H1 (cell line): ENCODE data around the gene AK2. TPM values are rescaled to one million over a fixed set of nuclear protein-coding genes. Genes with fewer than 3 reads are reported as not detected.

Experiments
- CTCF ChIA-PET: fragments of 300-600 bp; sonication (Branson Sonifier 250); formaldehyde crosslinking; loops from one replicate; lab custom pipeline; 2021; ENCODE audit not compliant: partially characterized antibody; lab: Charles Lee
- POLR2A ChIA-PET: fragments of 300-600 bp; sonication (Branson Sonifier 250); formaldehyde crosslinking; loops from one replicate; lab custom pipeline; 2021; ENCODE audit warnings: inconsistent platforms; ENCODE audit not compliant: partially characterized antibody; lab: Charles Lee
- DNase-seq, 2 experiments: peaks; one replicate each; pipeline versions ENCODE4 v3.0.0 to v3.0.0-alpha.2; 2010 to 2022; ENCODE audit warnings: low spot score in 2 of 2, low read depth in 1 of 2, mixed read lengths in 1 of 2
- FAIRE-seq: peaks from 2 replicates; lab custom pipeline; 2011; peaks lifted over from hg19 to GRCh38; lab: Jason Lieb, UNC
- H2AFZ ChIP-seq: 2 replicates; pipeline ENCODE4 v1.8.1; 2012; ENCODE audit warnings: low read length, inconsistent platforms
- H2AK5ac ChIP-seq: 2 replicates; pipeline ENCODE4 v1.6.1; 2013; ENCODE audit warnings: low read depth, low read length
- H2BK120ac ChIP-seq: replicated peaks from 2 replicates; pipeline ENCODE3; 2013; ENCODE audit warnings: low read depth, low read length, inconsistent platforms
- H2BK12ac ChIP-seq: 2 replicates; pipeline ENCODE4 v1.6.1; 2013; ENCODE audit warnings: low read depth, low read length
- H2BK15ac ChIP-seq: 2 replicates; pipeline ENCODE4 v1.6.1; 2013; ENCODE audit warnings: low read length
- H2BK20ac ChIP-seq: 2 replicates; pipeline ENCODE4 v1.6.1; 2013; ENCODE audit warnings: low read length
- H2BK5ac ChIP-seq: 2 replicates; pipeline ENCODE4 v1.6.1; 2013; ENCODE audit warnings: low read depth, low read length
- H3K14ac ChIP-seq: 2 replicates; pipeline ENCODE4 v1.6.1; 2013; ENCODE audit warnings: inconsistent platforms; ENCODE audit not compliant: insufficient read length
- H3K18ac ChIP-seq: 2 replicates; pipeline ENCODE4 v1.6.1; 2013; ENCODE audit warnings: low read length; ENCODE audit errors: extremely low read depth
- H3K23ac ChIP-seq: 2 replicates; pipeline ENCODE4 v1.6.1; 2013; ENCODE audit warnings: inconsistent platforms; ENCODE audit not compliant: insufficient read length
- H3K23me2 ChIP-seq: 2 replicates; pipeline ENCODE4 v1.6.1; 2013; ENCODE audit warnings: low read depth, low read length
- H3K27ac ChIP-seq: 2 replicates; pipeline ENCODE4 v1.6.1; 2011; ENCODE audit warnings: low read depth, low read length, inconsistent platforms
- H3K27me3 ChIP-seq, 4 experiments: replicated peaks in 1 of 4; 1 replicate in 1 of 4; 2 replicates in 3 of 4; pipeline versions ENCODE4 v1.6.1 to v1.8.1; 2011 to 2013; ENCODE audit warnings: low read length in 3 of 4, mild to moderate bottlenecking in 3 of 4, inconsistent platforms in 2 of 4, mixed read lengths in 2 of 4, moderate library complexity in 1 of 4; ENCODE audit not compliant: control insufficient read depth in 3 of 4, insufficient read depth in 3 of 4; ENCODE audit errors: extremely low read depth in 1 of 4
- H3K36me3 ChIP-seq, 4 experiments: 2 replicates each; pipeline versions ENCODE4 v1.6.1 to v1.8.1; 2011 to 2013; ENCODE audit warnings: mild to moderate bottlenecking in 4 of 4, low read length in 3 of 4, moderate library complexity in 2 of 4, control low read depth in 1 of 4, inconsistent platforms in 1 of 4; ENCODE audit not compliant: insufficient read depth in 4 of 4, control insufficient read depth in 2 of 4
- H3K4ac ChIP-seq: replicated peaks from 2 replicates; pipeline ENCODE3; 2013; ENCODE audit warnings: low read length, low read depth, mixed read lengths, inconsistent platforms; ENCODE audit not compliant: insufficient read length
- H3K4me1 ChIP-seq, 4 experiments: replicated peaks in 1 of 4; 1 replicate in 1 of 4; 2 replicates in 3 of 4; pipeline versions ENCODE4 v1.6.1 to v1.8.1; 2011 to 2013; ENCODE audit warnings: low read length in 3 of 4, inconsistent platforms in 2 of 4, mixed read lengths in 1 of 4; ENCODE audit not compliant: insufficient read depth in 4 of 4, control insufficient read depth in 3 of 4
- H3K4me2 ChIP-seq, 2 experiments: 2 replicates each; pipeline versions ENCODE4 v1.6.1 to v1.8.1; 2011 to 2013; ENCODE audit warnings: low read depth in 2 of 2, low read length in 2 of 2, control low read depth in 1 of 2, inconsistent platforms in 1 of 2, mild to moderate bottlenecking in 1 of 2; ENCODE audit not compliant: insufficient read depth in 1 of 2
- H3K4me3 ChIP-seq, 4 experiments: fragments of 200-600, 300-600 bp in 1 of 4; sonication (generic), shearing (Covaris generic), sonication (Bioruptor Twin) in 1 of 4; 2 replicates each; pipeline versions ENCODE4 v1.5.1 to v1.8.1; 2011 to 2016; ENCODE audit warnings: low read length in 4 of 4, low read depth in 3 of 4, control low read depth in 2 of 4, inconsistent platforms in 2 of 4, mild to moderate bottlenecking in 2 of 4, mixed read lengths in 1 of 4, moderate library complexity in 1 of 4; ENCODE audit not compliant: insufficient read depth in 2 of 4; ENCODE audit errors: extremely low read depth in 1 of 4
- H3K56ac ChIP-seq: replicated peaks from 2 replicates; pipeline ENCODE3; 2013; ENCODE audit warnings: low read depth, mild to moderate bottlenecking, mixed read lengths, low read length, inconsistent platforms; ENCODE audit not compliant: insufficient read length
- H3K79me1 ChIP-seq: 2 replicates; pipeline ENCODE4 v1.6.1; 2013; ENCODE audit warnings: low read depth, low read length, control low read depth
- H3K79me2 ChIP-seq, 2 experiments: 2 replicates each; pipeline versions ENCODE4 v1.6.1 to v1.8.1; 2012 to 2013; ENCODE audit warnings: low read length in 2 of 2, mild to moderate bottlenecking in 2 of 2, inconsistent platforms in 1 of 2; ENCODE audit not compliant: insufficient read depth in 2 of 2, control insufficient read depth in 1 of 2
- H3K9ac ChIP-seq, 4 experiments: replicated peaks in 1 of 4; 1 replicate in 1 of 4; 2 replicates in 3 of 4; pipeline versions ENCODE4 v1.6.1 to v1.8.1; 2011 to 2013; ENCODE audit warnings: low read depth in 3 of 4, low read length in 3 of 4, control low read depth in 2 of 4, mild to moderate bottlenecking in 2 of 4, moderate library complexity in 2 of 4, inconsistent platforms in 1 of 4; ENCODE audit errors: extremely low read depth in 1 of 4
- H3K9me3 ChIP-seq, 2 experiments: 2 replicates each; pipeline versions ENCODE4 v1.6.1 to v1.8.1; 2012 to 2013; ENCODE audit warnings: mild to moderate bottlenecking in 2 of 2, moderate library complexity in 2 of 2, control low read depth in 1 of 2, inconsistent platforms in 1 of 2, low read depth in 1 of 2, low read length in 1 of 2, mixed read lengths in 1 of 2; ENCODE audit not compliant: insufficient read depth in 2 of 2
- H4K20me1 ChIP-seq, 2 experiments: replicated peaks in 1 of 2; 2 replicates each; pipeline versions ENCODE3 to v1.8.1; 2011 to 2013; ENCODE audit warnings: inconsistent platforms in 2 of 2, low read length in 2 of 2, mild to moderate bottlenecking in 1 of 2; ENCODE audit not compliant: insufficient read depth in 2 of 2, control insufficient read depth in 1 of 2
- H4K5ac ChIP-seq: 2 replicates; pipeline ENCODE4 v1.6.1; 2013; ENCODE audit warnings: low read length, low read depth, mixed read lengths, inconsistent platforms; ENCODE audit not compliant: insufficient read length
- H4K8ac ChIP-seq: 2 replicates; pipeline ENCODE4 v1.8.0; 2013; ENCODE audit warnings: mild to moderate bottlenecking, moderate library complexity, low read length, inconsistent platforms; ENCODE audit not compliant: insufficient read depth; ENCODE audit errors: extremely low read depth
- H4K91ac ChIP-seq: replicated peaks from 2 replicates; pipeline ENCODE3; 2013; ENCODE audit warnings: low read length, mixed read lengths, inconsistent platforms; ENCODE audit not compliant: insufficient read length
- ATF3 ChIP-seq: IDR thresholded peaks from 2 replicates; pipeline ENCODE4 v1.6.1; 2011; ENCODE audit warnings: low read depth, mild to moderate bottlenecking, low read length; ENCODE audit not compliant: insufficient read depth
- CHD1 ChIP-seq: IDR thresholded peaks from 2 replicates; pipeline ENCODE4 v1.6.1; 2012; ENCODE audit warnings: low read depth, low read length, improper control_type of control experiment
- EGR1 ChIP-seq: IDR thresholded peaks from 2 replicates; pipeline ENCODE4 v1.6.1; 2011; ENCODE audit warnings: low read depth, low read length, borderline replicate concordance
- EP300 ChIP-seq, 2 experiments: IDR thresholded peaks; 1 replicate in 1 of 2; 2 replicates in 1 of 2; pipeline ENCODE4 v1.6.1; 2011 to 2012; ENCODE audit warnings: low read depth in 2 of 2, low read length in 2 of 2, mild to moderate bottlenecking in 2 of 2, borderline replicate concordance in 1 of 2, inconsistent platforms in 1 of 2, moderate library complexity in 1 of 2
- PHF8 ChIP-seq: fragments of 200-600 bp; sonication (generic); conservative IDR thresholded peaks from 2 replicates; pipeline ENCODE4 v1.7.1; 2012; ENCODE audit warnings: low read depth, mild to moderate bottlenecking, inconsistent platforms, low read length, moderate library complexity
- RBBP5 ChIP-seq: IDR thresholded peaks from 2 replicates; pipeline ENCODE4 v1.7.1; 2012; ENCODE audit warnings: low read depth, mild to moderate bottlenecking, inconsistent platforms, low read length, moderate library complexity, borderline replicate concordance
- SAP30 ChIP-seq: fragments of 300-600 bp; sonication (generic); IDR thresholded peaks from 2 replicates; pipeline ENCODE4 v1.7.1; 2012; ENCODE audit warnings: low read length, moderate library complexity, mild to moderate bottlenecking, inconsistent platforms; ENCODE audit not compliant: insufficient read depth, insufficient replicate concordance
- SIX5 ChIP-seq: IDR thresholded peaks from 2 replicates; pipeline ENCODE4 v1.6.1; 2011; ENCODE audit warnings: mild to moderate bottlenecking, low read depth, low read length
- TAF7 ChIP-seq: optimal IDR thresholded peaks from 2 replicates; pipeline ENCODE3; 2011; ENCODE audit warnings: low read depth, mild to moderate bottlenecking, inconsistent platforms, low read length, moderate library complexity, borderline replicate concordance
- TBP ChIP-seq: IDR thresholded peaks from 2 replicates; pipeline ENCODE4 v1.6.1; 2011; ENCODE audit warnings: low read depth, low read length, improper control_type of control experiment
- TEAD4 ChIP-seq: IDR thresholded peaks from 2 replicates; pipeline ENCODE4 v1.6.1; 2012; ENCODE audit warnings: low read depth, low read length, inconsistent platforms, mixed read lengths
- WGBS, 2 experiments: shearing (Covaris generic) in 1 of 2; methylation state at CpG; one replicate each; pipeline versions ENCODE4 v1.1.6 to v1.1.7; 2013 to 2015; ENCODE audit warnings: low lambda C conversion rate in 2 of 2, mixed read lengths in 2 of 2, inconsistent platforms in 1 of 2, low coverage in 1 of 2, missing lambda C conversion rate in 1 of 2; ENCODE audit not compliant: insufficient replicate concordance in 2 of 2, insufficient coverage in 1 of 2, insufficient read length in 1 of 2; ENCODE audit errors: extremely low coverage in 1 of 2, missing lambda C conversion rate in 1 of 2; 5-methylcytosine and 5-hydroxymethylcytosine counted together
- polyA plus RNA-seq, 7 experiments: library from polyadenylated mRNA; depleted of rRNA in 3 of 7; stranded (reverse) in 5 of 7; unstranded in 2 of 7; fragments of >200 nt in 5 of 7; fragments of 200-250 nt in 2 of 7; gene quantifications; 1 replicate in 5 of 7; 2 replicates in 1 of 7; 4 replicates in 1 of 7; pipeline versions ENCODE4 v1.2.1 to v1.2.3, GENCODE V29; 2011 to 2013; ENCODE audit warnings: missing spikeins in 2 of 7, mixed read lengths in 2 of 7
- total RNA-seq: library from RNA; stranded (reverse); fragmentation: NEBNext Ultra II Directional; extraction: Animal tissue kit (Norgen Biotek cat#: 25700); gene quantifications from 2 replicates; pipeline ENCODE4 v1.2.1, GENCODE V29; 2021

Gene AK2
- total and polyA plus RNA-seq, 2 of the 8 experiments (the other 6 are each of a cell fraction or from before 2014, with no cell fraction given) = 92.3 to 137 TPM

DNA sequence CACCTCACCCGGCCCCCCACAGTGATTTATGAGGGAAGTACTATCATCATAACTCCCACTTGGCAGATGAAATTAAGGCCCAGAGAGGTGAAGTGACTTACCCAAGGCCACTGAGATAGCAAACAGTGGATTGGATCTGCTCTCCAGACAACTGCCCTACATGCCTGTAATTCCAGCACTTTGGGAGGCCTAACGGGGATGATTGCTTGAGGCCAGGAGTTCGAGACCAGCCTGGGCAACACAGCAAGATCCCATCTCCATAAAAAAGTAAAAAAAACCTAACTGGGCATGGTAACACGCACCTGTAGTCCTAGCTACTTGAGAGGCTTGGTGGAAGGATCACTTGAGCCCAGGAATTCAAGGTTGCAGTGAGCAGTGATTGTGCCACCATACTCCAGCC, 57.8 kb downstream of the AK2 start:
- H2BK20ac ChIP-seq = no peak overlapping the region
- TF ChIP-seq EGR1 (no peak), TEAD4 (no peak), EP300 (IDR thresholded peaks at IDR 0.05; ENCODE audit: borderline replicate concordance in 1 of 2, low read depth in 2 of 2, low read length in 2 of 2) (no peak), TAF7 (no peak), CHD1 (no peak), ATF3 (no peak), PHF8 (no peak), TBP (no peak), SAP30 (no peak), SIX5 (no peak), RBBP5 (no peak)
- peaks cover 0 to 11% (median 6%) of the 10 kb centered on the region in 4 experiments; a peak in 5 of 7 replicates for H3K4me1 ChIP-seq
- no peak overlapping the region for H3K56ac ChIP-seq
- FAIRE-seq (no peak), DNase-seq (no peak)
- H4K5ac ChIP-seq = no peak overlapping the region
- no peaks in the 10 kb centered on the region for H3K23me2 ChIP-seq
- no peak overlapping the region for H3K4ac ChIP-seq
- H3K18ac ChIP-seq = no peak overlapping the region
- H3K36me3 ChIP-seq = no peaks in the 10 kb centered on the region
- no peak overlapping the region for H3K23ac ChIP-seq
- H3K4me3 ChIP-seq = no peak overlapping the region
- peaks cover 0 to 13% of the 10 kb centered on the region in 2 experiments; a peak in 2 of 4 replicates for H3K9me3 ChIP-seq
- H3K79me2 ChIP-seq = no peaks in the 10 kb centered on the region
- H2BK15ac ChIP-seq = no peak overlapping the region
- no peak overlapping the region for H2AK5ac ChIP-seq
- no peak overlapping the region for H3K9ac ChIP-seq
- H3K4me2 ChIP-seq = no peak overlapping the region
- H2BK12ac ChIP-seq = no peak overlapping the region
- peaks cover 0 to 2% (median 0%) of the 10 kb centered on the region in 4 experiments; a peak in 1 of 7 replicates for H3K27me3 ChIP-seq
- no peak overlapping the region for H2BK5ac ChIP-seq
- ChIA-PET POLR2A (interaction anchor here (0.9 kb wide), 1 partner anchor 13 kb away, joined by 3 read pairs; no protein-coding TSS in a partner anchor), CTCF (no interaction called here)
- no peak overlapping the region for H2AFZ ChIP-seq
- no peaks in the 10 kb centered on the region for H4K20me1 ChIP-seq
- 87% methylated on average over 4 of the region's 4 CpGs; no CpG with 5 or more reads in 1 of the 2 experiments for WGBS, 2 experiments
- no peaks in the 10 kb centered on the region for H3K79me1 ChIP-seq
- no peak overlapping the region for H4K91ac ChIP-seq
- no peak overlapping the region for H3K27ac ChIP-seq
- H3K14ac ChIP-seq = no peak overlapping the region
- H2BK120ac ChIP-seq = no peak overlapping the region
- no peak overlapping the region for H4K8ac ChIP-seq
